NK-92 (cell line): ENCODE data around the gene GABBR2.

Experiments used
- DNase-seq: peaks from one replicate; lab custom pipeline; 2025; ENCODE audit not compliant: unreplicated experiment; lab: John Stamatoyannopoulos, UW

Gene GABBR2

GRCh38 chr9:98570663-98571440 lies 137.9 kb downstream of the GABBR2 start:
- DNase-seq: no peak

- no peak for DNase-seq
These were observed 138.7 kb downstream of the GABBR2 start for GRCh38 chr9:98570055-98570454.

GRCh38 chr9:98569491-98569890 lies 139.2 kb downstream of the GABBR2 start:
- no peak for DNase-seq

GRCh38 chr9:98568909-98569469 lies 139.7 kb downstream of the GABBR2 start:
- no peak for DNase-seq

- no peak for DNase-seq
These were observed 140.4 kb downstream of the GABBR2 start for GRCh38 chr9:98568234-98568908.

- no peak for DNase-seq
These were observed 141.0 kb downstream of the GABBR2 start for GRCh38 chr9:98567540-98568233.

GRCh38 chr9:98565152-98566135 lies 143.3 kb downstream of the GABBR2 start:
- no peak for DNase-seq

GRCh38 chr9:98564714-98565113 lies 144.0 kb downstream of the GABBR2 start:
- no peak for DNase-seq

GRCh38 chr9:98563988-98564387 lies 144.7 kb downstream of the GABBR2 start:
- no peak for DNase-seq

GRCh38 chr9:98563212-98563907 lies 145.4 kb downstream of the GABBR2 start:
- DNase-seq: no peak

GRCh38 chr9:98559561-98559960 lies 149.2 kb downstream of the GABBR2 start:
- no peak for DNase-seq

- DNase-seq: no peak
These were observed 150.2 kb downstream of the GABBR2 start for GRCh38 chr9:98558575-98558974.

GRCh38 chr9:98556511-98556910 lies 152.2 kb downstream of the GABBR2 start:
- DNase-seq: no peak

- DNase-seq: no peak
These were observed 152.9 kb downstream of the GABBR2 start for GRCh38 chr9:98555651-98556465.

GRCh38 chr9:98554752-98555151 lies 154.0 kb downstream of the GABBR2 start:
- no peak for DNase-seq

- DNase-seq: no peak
These were observed 156.4 kb downstream of the GABBR2 start for GRCh38 chr9:98552331-98552730.

GRCh38 chr9:98551511-98552286 lies 157.0 kb downstream of the GABBR2 start:
- no peak for DNase-seq

GRCh38 chr9:98550206-98550820 lies 158.4 kb downstream of the GABBR2 start:
- no peak for DNase-seq
